ENCODE measurements around the gene COPG2.

Gene COPG2

DNA sequence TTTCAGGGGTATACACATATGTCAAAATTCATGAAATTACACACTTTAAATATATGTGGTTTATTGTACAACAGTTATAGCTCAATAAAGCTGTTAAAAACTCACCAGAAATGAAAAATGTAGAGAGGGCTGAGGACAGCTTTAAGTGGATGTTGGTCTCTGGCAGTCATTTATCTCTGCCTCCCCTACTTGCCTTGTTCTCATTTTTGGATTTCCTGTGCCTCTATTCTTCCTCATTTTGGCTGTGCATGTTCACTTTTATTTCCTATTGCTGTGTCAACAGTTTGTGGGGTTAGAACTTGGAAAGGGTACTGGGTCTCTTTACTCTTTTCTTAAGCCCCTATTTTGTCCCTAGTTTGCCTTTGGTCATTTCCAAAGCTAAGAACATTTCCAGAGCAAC is 195.3 kb downstream of the COPG2 start:
- DNase-seq (ENCODE audit: low spot score) = no peak

DNA sequence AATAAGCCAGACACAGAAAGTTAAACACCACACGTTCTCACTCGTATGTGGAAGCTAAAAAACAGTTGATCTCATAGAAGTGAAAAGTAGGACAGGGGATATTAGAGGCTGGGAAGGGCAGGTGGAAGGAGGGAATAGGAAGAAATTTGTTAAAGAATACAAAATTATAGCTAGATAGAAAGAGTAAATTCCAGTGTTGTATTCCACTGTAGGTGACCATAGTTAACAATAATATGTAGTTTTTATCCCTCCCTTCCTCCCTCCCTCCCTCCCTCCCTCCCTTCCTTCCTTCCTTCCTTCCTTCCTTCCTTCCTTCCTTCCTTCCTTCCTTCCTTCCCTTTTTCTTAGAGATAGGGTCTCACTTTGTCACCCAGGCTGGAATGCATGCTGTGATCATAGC is 196.6 kb downstream of the COPG2 start:
- no peak for DNase-seq (ENCODE audit: low spot score)

DNA sequence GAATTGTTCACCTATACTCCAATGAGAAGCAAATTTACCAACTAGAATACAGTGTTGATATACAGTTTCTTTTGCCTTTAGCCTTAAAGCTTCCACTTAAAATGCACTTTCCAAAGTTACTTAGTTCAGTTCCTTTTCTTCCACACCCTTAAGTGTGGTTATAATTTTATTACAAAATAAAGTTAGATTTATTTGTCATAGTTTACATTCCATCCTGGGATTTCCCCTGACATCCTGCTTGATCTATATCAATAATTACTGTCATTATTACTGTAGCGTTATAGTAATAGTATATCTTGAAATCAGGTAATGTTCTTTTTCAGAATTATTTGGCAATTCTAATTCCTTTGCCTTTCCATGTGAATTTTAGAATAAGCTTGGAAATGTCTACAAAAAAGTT is 199.9 kb downstream of the COPG2 start:
- no peak for DNase-seq (ENCODE audit: low spot score)

DNA sequence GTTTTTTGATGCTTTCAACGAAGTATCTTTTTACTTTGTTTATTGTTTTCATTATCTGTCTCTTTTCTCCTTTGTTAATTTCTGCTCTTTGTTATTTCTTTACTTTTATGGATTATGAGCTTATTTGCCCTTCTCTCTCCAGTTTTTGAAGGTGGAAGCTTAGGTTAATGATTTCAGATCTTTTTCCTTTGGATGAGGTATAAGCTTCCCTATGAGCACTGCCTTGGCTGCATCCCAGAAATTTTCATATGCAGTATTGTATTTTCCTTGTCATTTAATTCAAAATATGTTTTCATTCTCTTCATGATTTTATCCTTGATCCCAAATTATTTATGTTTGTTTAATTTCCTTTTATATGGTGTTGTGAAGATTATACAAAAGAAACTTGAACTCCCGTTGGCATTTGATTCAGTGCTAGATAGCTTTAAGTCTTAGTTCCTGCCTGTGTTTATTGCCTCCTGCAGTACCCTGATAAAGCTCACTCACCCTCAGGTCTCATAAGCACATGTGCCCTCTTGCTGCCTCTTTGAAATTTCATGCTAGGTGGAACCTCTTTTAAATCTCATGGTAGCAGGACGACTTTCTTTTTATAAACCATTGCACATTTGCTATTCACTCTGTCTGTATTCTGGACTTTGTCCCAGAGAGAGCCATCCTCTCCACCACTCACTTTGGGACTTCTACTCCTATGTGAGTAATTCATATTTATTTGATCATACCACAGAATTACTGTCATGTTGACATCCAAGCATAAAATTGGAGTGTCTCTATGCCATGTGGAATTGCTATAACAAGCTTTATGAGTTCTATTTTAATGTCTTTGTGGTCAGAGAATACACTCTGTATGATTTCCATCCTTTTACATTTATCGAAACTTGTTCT is 204.8 kb downstream of the COPG2 start:
- DNase-seq (ENCODE audit: low spot score) = no peak

DNA sequence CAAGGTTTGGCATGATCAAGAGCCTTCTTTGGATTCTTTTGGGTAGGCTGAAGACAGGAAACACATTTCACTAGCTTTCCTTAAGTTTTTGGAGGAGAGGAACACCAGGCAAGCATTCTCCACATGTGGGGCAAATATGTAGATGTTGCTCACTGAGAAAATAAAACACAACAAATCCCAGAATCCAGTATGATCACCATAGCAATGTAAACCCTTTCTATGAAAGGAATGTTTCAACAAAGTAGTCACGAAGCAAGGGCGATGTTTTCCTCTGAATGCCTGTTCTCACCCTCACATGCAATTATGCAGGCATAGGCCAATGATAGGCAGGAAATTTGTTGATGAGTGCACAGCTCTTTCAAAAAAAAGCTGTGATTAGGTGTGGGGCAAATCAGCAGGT is 207.3 kb downstream of the COPG2 start:
- peak; percentile 25 for DNase-seq (ENCODE audit: low spot score)

DNA sequence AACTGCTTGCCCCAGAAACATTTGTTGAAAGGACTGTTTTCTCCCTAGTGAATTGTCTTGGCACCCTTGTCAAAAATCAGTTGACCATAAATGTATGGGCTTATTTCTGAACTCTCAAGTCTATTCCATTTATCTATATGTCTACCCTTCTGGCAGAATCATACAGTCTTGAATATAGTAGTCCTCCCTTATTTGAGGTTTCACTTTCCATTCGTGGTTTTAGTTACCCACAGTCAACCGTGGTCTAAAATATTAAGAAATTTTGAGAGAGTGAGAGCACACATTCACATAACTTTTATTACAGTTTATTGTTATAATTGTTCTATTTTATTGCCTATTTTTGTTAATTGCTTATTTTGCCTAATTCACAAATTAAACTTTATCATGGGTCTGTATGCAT is 210.3 kb downstream of the COPG2 start:
- no peak for DNase-seq (ENCODE audit: low spot score)
